HFFc6 (cell line): ENCODE data around the gene LYSMD4. TPM values are rescaled to one million over a fixed set of nuclear protein-coding genes. Genes with fewer than 3 reads are reported as not detected.

Experiments used
- DNase-seq: peaks from one replicate; pipeline ENCODE4 v3.0.0-alpha.2; 2018
- H3K27ac Mint-ChIP-seq: 2 replicates; pipeline ENCODE4 v1.8.0; 2020; ENCODE audit warnings: mild to moderate bottlenecking, mixed read lengths
- H3K27me3 Mint-ChIP-seq: 2 replicates; pipeline ENCODE4 v1.8.0; 2021; ENCODE audit warnings: mild to moderate bottlenecking, moderate library complexity, mixed read lengths; ENCODE audit not compliant: insufficient read depth
- H3K36me3 Mint-ChIP-seq: 2 replicates; pipeline ENCODE4 v1.8.0; 2021; ENCODE audit warnings: low read depth, mixed read lengths
- H3K4me1 Mint-ChIP-seq: 2 replicates; pipeline ENCODE4 v1.8.0; 2020; ENCODE audit warnings: low read depth, mixed read lengths
- H3K4me3 Mint-ChIP-seq: 2 replicates; pipeline ENCODE4 v1.8.0; 2020; ENCODE audit warnings: mild to moderate bottlenecking, moderate library complexity, mixed read lengths
- H3K9me3 Mint-ChIP-seq: 2 replicates; pipeline ENCODE4 v1.8.0; 2020; ENCODE audit warnings: mild to moderate bottlenecking, mixed read lengths
- total RNA-seq, 6 experiments: library from RNA; stranded (reverse); fragmentation: NEBNext Ultra II Directional; extraction: Animal tissue kit (Norgen Biotek cat#: 25700); gene quantifications; 2 replicates in 1 of 6; 3 replicates in 5 of 6; pipeline ENCODE4 v1.2.3, GENCODE V29; 2021
- TF ChIP-seq, protein P1 (sequence below): fragments of 200-600 bp; sonication (generic); IDR thresholded peaks from 2 replicates; pipeline ENCODE4 v1.5.0; 2021; ENCODE audit warnings: antibody characterized with exemption, mild to moderate bottlenecking

LYSMD4 gene
- total RNA-seq, 6 experiments from 2014 or later, result 3.4 to 5.3 (median 4.4) TPM

DNA sequence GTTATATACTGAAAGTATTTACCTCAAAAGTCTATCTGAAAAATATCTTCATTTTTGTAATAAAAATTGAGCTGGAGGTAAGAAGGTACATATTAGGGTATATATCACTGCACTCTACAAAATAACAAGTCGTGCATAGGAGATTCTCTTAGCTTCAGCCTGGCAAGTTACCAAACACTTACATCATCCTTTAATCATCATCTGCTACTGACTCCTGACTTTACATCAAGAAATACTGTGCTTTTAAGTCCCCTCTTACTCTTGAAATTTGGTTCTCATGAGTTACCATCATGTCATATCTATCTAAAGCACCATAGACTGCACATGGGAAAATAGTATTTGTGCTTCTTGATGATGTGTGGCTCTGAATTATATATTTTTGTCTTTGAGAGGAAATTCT is 50.8 kb downstream of the LYSMD4 start:
- Mint-ChIP-seq H3K27me3 (no peaks in the 10 kb centered on the region; the same call in 1 of the 2 replicates), H3K27ac (peak overlapping the region; percentile 22; the same call in 1 of the 2 replicates), H3K36me3 (peaks cover 45% of the 10 kb centered on the region)

DNA sequence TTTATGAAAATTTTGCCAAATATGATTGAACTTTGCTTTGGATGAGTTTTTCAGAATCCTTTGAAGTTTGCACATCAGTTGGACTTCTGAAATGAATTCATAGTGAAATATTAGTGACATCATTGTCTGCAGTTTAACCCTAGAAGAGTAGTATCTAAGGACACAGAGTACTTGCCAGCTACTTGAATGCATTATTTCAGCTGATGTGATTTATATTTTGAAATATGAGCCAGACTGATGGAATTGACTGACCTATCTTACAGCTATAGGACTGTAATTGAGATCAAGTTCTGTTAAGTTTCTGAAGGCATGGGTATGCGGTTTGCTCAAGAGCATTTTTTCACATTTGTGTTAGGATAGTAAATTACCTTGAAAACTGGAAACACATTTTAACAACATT is 51.2 kb downstream of the LYSMD4 start:
- Mint-ChIP-seq H3K4me1 (peaks cover 15% of the 10 kb centered on the region), H3K36me3 (peaks cover 45% of the 10 kb centered on the region), H3K9me3 (peaks cover 9% of the 10 kb centered on the region), H3K4me3 (no peak overlapping the region), H3K27ac (peak overlapping the region; percentile 22; the same call in 1 of the 2 replicates), H3K27me3 (no peaks in the 10 kb centered on the region; the same call in 1 of the 2 replicates)
- DNase-seq, result no peak
- TF ChIP-seq, protein P1, sequence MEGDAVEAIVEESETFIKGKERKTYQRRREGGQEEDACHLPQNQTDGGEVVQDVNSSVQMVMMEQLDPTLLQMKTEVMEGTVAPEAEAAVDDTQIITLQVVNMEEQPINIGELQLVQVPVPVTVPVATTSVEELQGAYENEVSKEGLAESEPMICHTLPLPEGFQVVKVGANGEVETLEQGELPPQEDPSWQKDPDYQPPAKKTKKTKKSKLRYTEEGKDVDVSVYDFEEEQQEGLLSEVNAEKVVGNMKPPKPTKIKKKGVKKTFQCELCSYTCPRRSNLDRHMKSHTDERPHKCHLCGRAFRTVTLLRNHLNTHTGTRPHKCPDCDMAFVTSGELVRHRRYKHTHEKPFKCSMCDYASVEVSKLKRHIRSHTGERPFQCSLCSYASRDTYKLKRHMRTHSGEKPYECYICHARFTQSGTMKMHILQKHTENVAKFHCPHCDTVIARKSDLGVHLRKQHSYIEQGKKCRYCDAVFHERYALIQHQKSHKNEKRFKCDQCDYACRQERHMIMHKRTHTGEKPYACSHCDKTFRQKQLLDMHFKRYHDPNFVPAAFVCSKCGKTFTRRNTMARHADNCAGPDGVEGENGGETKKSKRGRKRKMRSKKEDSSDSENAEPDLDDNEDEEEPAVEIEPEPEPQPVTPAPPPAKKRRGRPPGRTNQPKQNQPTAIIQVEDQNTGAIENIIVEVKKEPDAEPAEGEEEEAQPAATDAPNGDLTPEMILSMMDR, result no peak

More for the DNA sequence above, 50.8 kb downstream of the LYSMD4 start:
- Mint-ChIP-seq H3K9me3 (peaks cover 9% of the 10 kb centered on the region), H3K4me3 (no peak overlapping the region), H3K4me1 (peaks cover 15% of the 10 kb centered on the region)
- TF ChIP-seq, protein P1, result no peak
- DNase-seq, result peak; percentile 70

DNA sequence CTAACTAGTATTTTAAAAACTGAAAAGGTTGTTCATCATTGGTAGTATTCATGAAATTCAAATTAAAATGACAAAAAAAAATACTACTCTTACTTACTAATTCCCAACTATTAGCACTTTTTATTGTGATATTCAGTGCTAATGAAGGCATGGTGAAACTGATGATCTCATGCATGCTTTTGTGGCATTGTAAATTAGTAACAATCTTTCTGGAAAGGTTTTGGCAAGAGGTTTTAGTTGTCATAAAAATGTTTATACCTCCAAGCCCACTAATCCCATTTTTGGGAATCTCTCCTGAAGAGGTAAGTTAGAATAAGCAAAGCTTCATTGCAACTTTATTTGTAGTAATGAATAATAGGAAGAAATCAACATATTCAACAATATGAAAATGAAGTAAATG is 53.0 kb downstream of the LYSMD4 start:
- peaks cover 15% of the 10 kb centered on the region for H3K4me1 Mint-ChIP-seq
- no peaks in the 10 kb centered on the region; the same call in 1 of the 2 replicates for H3K27me3 Mint-ChIP-seq

DNA sequence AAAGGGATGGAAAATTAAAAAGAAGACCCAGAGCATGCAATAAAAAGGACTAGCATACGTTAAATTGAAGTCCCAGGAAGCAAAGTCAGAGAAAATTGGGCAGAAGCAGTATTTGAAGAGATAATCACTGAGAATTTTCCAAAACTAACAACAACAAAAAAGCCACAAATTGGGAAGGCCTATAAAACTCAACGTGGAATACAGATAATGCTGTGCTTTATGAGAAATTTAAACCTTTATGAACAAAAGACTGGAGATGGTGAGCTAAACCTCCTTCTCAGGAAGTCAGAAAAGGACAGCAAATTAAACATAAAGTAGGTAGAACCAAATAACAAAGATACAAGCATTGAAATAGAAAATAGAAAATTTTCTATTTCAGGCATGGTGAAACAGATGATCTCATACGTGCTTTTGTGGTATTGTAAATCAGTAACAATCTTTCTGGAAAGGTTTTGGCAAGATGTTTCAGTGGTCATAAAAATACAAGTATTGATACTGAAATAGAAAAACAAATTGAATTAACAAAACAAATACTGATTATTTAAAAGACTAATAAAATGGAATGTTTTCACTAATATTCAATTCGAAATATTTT is 55.6 kb downstream of the LYSMD4 start:
- TF ChIP-seq, protein P1, result no peak
- peaks cover 25% of the 10 kb centered on the region for H3K36me3 Mint-ChIP-seq
- H3K27me3 Mint-ChIP-seq, result no peaks in the 10 kb centered on the region; the same call in 1 of the 2 replicates
- no peaks in the 10 kb centered on the region for H3K9me3 Mint-ChIP-seq
- H3K4me3 Mint-ChIP-seq, result no peak overlapping the region
- DNase-seq, result no peak
- peaks cover 8% of the 10 kb centered on the region for H3K4me1 Mint-ChIP-seq
- H3K27ac Mint-ChIP-seq, result no peak overlapping the region

More for the DNA sequence above, 53.0 kb downstream of the LYSMD4 start:
- H3K4me3 Mint-ChIP-seq, result no peak overlapping the region
- TF ChIP-seq, protein P1, result no peak
- no peak for DNase-seq
- H3K9me3 Mint-ChIP-seq, result no peaks in the 10 kb centered on the region; the same call in 1 of the 2 replicates
- peaks cover 37% of the 10 kb centered on the region for H3K36me3 Mint-ChIP-seq
- no peak overlapping the region for H3K27ac Mint-ChIP-seq

Other genes starting within 250 kb of the LYSMD4 start
- gene MEF2A, start 167.5 kb downstream of the LYSMD4 start, total RNA-seq, result 10 to 100 TPM; 22.8 to 25.8 (median 24.0) TPM